HepG2 (cell line): ENCODE data around the gene SLC22A23. TPM values are rescaled to one million over a fixed set of nuclear protein-coding genes. Genes with fewer than 3 reads are reported as not detected.

Source experiments
- AKNA ChIP-seq: sonication (generic); formaldehyde crosslinking; IDR thresholded peaks from 2 replicates; pipeline ENCODE4 v1.4.0; 2020; ENCODE audit warnings: missing genetic modification reagents, borderline replicate concordance
- CENPX ChIP-seq: sonication (generic); formaldehyde crosslinking; IDR thresholded peaks from 2 replicates; pipeline ENCODE4 v1.9.0; 2021; ENCODE audit warnings: mild to moderate bottlenecking, missing genetic modification reagents, moderate library complexity
- CHD2 ChIP-seq: IDR thresholded peaks from 2 replicates; pipeline ENCODE4 v1.6.1; 2011; ENCODE audit warnings: low read depth, low read length, improper control_type of control experiment
- ETV6 ChIP-seq: sonication (generic); formaldehyde crosslinking; conservative IDR thresholded peaks from 2 replicates; pipeline ENCODE4 v1.4.0; 2020; ENCODE audit warnings: missing genetic modification reagents
- HBP1 ChIP-seq: IDR thresholded peaks from 2 replicates; pipeline ENCODE4 v1.6.1; 2016; ENCODE audit warnings: low read depth, control low read depth
- HOXD1 ChIP-seq: sonication (generic); formaldehyde crosslinking; IDR thresholded peaks from 2 replicates; pipeline ENCODE4 v1.5.0; 2020; ENCODE audit warnings: missing genetic modification reagents
- MLXIP ChIP-seq: sonication (generic); formaldehyde crosslinking; IDR thresholded peaks from 2 replicates; pipeline ENCODE4 v1.9.0; 2021; ENCODE audit warnings: missing genetic modification reagents, borderline replicate concordance
- RAD51 ChIP-seq: fragments of 450-650 bp; IDR thresholded peaks from 2 replicates; pipeline ENCODE4 v1.6.1; 2016; ENCODE audit warnings: borderline replicate concordance
- ZNF121 ChIP-seq: sonication (generic); formaldehyde crosslinking; IDR thresholded peaks from 2 replicates; pipeline ENCODE4 v1.5.0; 2020; ENCODE audit warnings: mild to moderate bottlenecking, missing genetic modification reagents
- ZNF460 ChIP-seq: sonication (generic); formaldehyde crosslinking; IDR thresholded peaks from 2 replicates; pipeline ENCODE4 v1.5.1; 2020; ENCODE audit warnings: missing genetic modification reagents, mild to moderate bottlenecking, borderline replicate concordance
- ZNF569 ChIP-seq: sonication (generic); formaldehyde crosslinking; IDR thresholded peaks from 2 replicates; pipeline ENCODE4 v1.5.0; 2020; ENCODE audit warnings: mild to moderate bottlenecking, missing genetic modification reagents, moderate library complexity, borderline replicate concordance
- ZNF605 ChIP-seq: sonication (generic); formaldehyde crosslinking; IDR thresholded peaks from 2 replicates; pipeline ENCODE4 v1.8.0; 2022; ENCODE audit warnings: mild to moderate bottlenecking, missing genetic modification reagents
- ZNF777 ChIP-seq: sonication (generic); formaldehyde crosslinking; IDR thresholded peaks from 2 replicates; pipeline ENCODE4 v1.4.0; 2020; ENCODE audit warnings: missing genetic modification reagents
- polyA plus RNA-seq, 8 experiments: library from polyadenylated mRNA; depleted of rRNA in 3 of 8; stranded (reverse) in 7 of 8; unstranded in 1 of 8; fragments of >200 nt; fragmentation: Illumina TruSeq in 4 of 8; extraction: Trizol in 4 of 8; gene quantifications; 2 replicates each; pipeline versions ENCODE4 v1.2.1 to v1.2.3, GENCODE V29; 2011 to 2016; ENCODE audit warnings: low read depth in 4 of 8, missing spikeins in 1 of 8, mixed read lengths in 1 of 8; ENCODE audit not compliant: insufficient read depth in 1 of 8
- total RNA-seq, 5 experiments: library from RNA; depleted of rRNA; stranded (reverse); fragments of >200 nt; fragmentation: Illumina TruSeq; extraction: Trizol; gene quantifications; 2 replicates each; pipeline ENCODE4 v1.2.3, GENCODE V29; 2016; ENCODE audit warnings: low read depth in 1 of 5
- TF ChIP-seq, protein P1 (sequence below): sonication (generic); formaldehyde crosslinking; IDR thresholded peaks from 2 replicates; pipeline ENCODE4 v1.4.0; 2020; ENCODE audit warnings: missing genetic modification reagents
- TF ChIP-seq, protein P2 (sequence below): IDR thresholded peaks from 2 replicates; pipeline ENCODE4 v1.6.1; 2016; ENCODE audit warnings: missing biosample characterization, missing genetic modification reagents, low read depth
- TF ChIP-seq, protein P3 (sequence below): sonication (generic); formaldehyde crosslinking; IDR thresholded peaks from 2 replicates; pipeline ENCODE4 v1.4.0; 2020; ENCODE audit warnings: mild to moderate bottlenecking, missing genetic modification reagents

Gene SLC22A23
- total and polyA plus RNA-seq, 2 of the 13 experiments (the other 11 are each of a cell fraction or from before 2014, with no cell fraction given): 11.8 to 17.5 TPM

GRCh38 chr6:3455569-3456394 lies 1.1 kb downstream of the SLC22A23 start (continued):
- TF ChIP-seq, protein P1, sequence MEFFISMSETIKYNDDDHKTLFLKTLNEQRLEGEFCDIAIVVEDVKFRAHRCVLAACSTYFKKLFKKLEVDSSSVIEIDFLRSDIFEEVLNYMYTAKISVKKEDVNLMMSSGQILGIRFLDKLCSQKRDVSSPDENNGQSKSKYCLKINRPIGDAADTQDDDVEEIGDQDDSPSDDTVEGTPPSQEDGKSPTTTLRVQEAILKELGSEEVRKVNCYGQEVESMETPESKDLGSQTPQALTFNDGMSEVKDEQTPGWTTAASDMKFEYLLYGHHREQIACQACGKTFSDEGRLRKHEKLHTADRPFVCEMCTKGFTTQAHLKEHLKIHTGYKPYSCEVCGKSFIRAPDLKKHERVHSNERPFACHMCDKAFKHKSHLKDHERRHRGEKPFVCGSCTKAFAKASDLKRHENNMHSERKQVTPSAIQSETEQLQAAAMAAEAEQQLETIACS: no peak
- no peak for TF ChIP-seq RAD51
- no peak for TF ChIP-seq ZNF777 (CRISPR knock-in tag)
- TF ChIP-seq, protein P2, sequence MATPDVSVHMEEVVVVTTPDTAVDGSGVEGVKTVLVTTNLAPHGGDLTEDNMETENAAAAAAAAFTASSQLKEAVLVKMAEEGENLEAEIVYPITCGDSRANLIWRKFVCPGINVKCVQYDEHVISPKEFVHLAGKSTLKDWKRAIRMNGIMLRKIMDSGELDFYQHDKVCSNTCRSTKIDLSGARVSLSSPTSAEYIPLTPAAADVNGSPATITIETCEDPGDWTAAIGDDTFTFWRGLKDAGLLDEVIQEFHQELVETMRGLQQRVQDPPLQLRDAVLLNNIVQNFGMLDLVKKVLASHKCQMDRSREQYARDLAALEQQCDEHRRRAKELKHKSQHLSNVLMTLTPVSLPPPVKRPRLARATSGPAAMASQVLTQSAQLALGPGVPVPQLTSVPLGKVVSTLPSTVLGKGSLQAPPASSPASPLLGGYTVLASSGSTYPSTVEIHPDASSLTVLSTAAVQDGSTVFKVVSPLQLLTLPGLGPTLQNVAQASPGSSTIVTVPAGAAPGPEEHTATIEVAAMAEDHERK (CRISPR knock-in tag): no peak
- TF ChIP-seq ZNF121 (CRISPR knock-in tag): 0 out of 2 replicates have a peak, but pooled peaks have one; percentile 10
- TF ChIP-seq CHD2: peak; percentile 41; the same call in 1 of the 2 replicates
- no peak for TF ChIP-seq CENPX
- no peak for TF ChIP-seq HOXD1
- TF ChIP-seq ZNF605 (CRISPR knock-in tag): peak; percentile 69; the same call in 1 of the 2 replicates
- no peak for TF ChIP-seq HBP1 (CRISPR knock-in tag)
- TF ChIP-seq, protein P3, sequence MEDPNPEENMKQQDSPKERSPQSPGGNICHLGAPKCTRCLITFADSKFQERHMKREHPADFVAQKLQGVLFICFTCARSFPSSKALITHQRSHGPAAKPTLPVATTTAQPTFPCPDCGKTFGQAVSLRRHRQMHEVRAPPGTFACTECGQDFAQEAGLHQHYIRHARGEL (CRISPR knock-in tag): no peak
- no peak for TF ChIP-seq ZNF569 (CRISPR knock-in tag)
- no peak for TF ChIP-seq MLXIP
- no peak for TF ChIP-seq AKNA
- no peak for TF ChIP-seq ZNF460 (CRISPR knock-in tag)
- TF ChIP-seq ETV6 (CRISPR knock-in tag): no peak; the same call in 1 of the 2 replicates
